Right lobe of liver (tissue), 4 donors: ENCODE results near the gene IER5.

ENCODE experiments used
- CTCF ChIP-seq, 4 donors: fragments of 200-600 bp in 3 of 4; fragments of 450-650 bp in 1 of 4; IDR thresholded peaks; one replicate each; pipeline versions ENCODE4 v1.5.1 to v1.8.0; 2016 to 2022; ENCODE audit warnings: antibody characterized with exemption in 4 of 4, mild to moderate bottlenecking in 2 of 4
- POLR2A ChIP-seq: fragments of 450-650 bp; IDR thresholded peaks from one replicate; pipeline ENCODE4 v1.6.1; 2017; ENCODE audit warnings: antibody characterized with exemption, mild to moderate bottlenecking
- donor health status: DM: no; HTN: no; CAD: no.
- donor health status: DM: no; HTN: no; CAD: no.
- donor health status: DM: no; HTN: yes; CAD: no.

DNA sequence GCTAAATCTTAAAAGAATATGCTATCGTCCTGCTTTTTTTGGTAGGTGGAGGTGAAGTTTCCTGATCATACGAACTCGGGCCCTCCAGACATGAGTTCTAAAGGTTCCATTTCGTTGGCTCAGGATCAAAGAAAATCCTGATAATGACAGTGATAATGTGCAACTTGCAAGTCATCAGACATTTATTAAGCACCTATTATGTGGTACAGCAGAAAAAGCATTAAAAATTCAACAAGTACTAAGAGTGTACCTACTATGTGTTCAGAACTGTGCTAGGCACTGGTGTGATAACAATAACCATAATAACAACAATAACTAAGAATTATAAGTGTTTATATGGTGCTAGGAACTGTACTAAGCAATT, 3.9 kb upstream of the IER5 start:
- TF ChIP-seq CTCF (IDR thresholded peaks at IDR 0.05), result no peak
- TF ChIP-seq POLR2A, result no peak
